HCEC 1CT (cell line): ENCODE measurements around the gene ADAM23.

ENCODE experiments used
- DNase-seq: peaks from one replicate; pipeline ENCODE4 v3.0.0-alpha.2; 2017

The ADAM23 gene

GRCh38 chr2:206665251-206665650, 221.9 kb downstream of the ADAM23 start:
- no peak for DNase-seq
